GM23338 (cell line): ENCODE measurements around the gene SMARCE1. TPM values are rescaled to one million over a fixed set of nuclear protein-coding genes. Genes with fewer than 3 reads are reported as not detected.

ENCODE experiments used
- ATAC-seq: fragments of 200-7000 bp; cut with Tn5 transposase; 3 replicates; pipeline ENCODE4 v1.9.1; 2020
- DNase-seq: peaks from one replicate; pipeline ENCODE4 v3.0.0-alpha.2; 2015; ENCODE audit warnings: low spot score
- H2AFZ ChIP-seq: fragments of 200-600 bp; sonication (generic); 2 replicates; pipeline ENCODE4 v1.8.0; 2016; ENCODE audit warnings: antibody characterized with exemption, mild to moderate bottlenecking, moderate library complexity
- H3F3A ChIP-seq: fragments of 200-600 bp; sonication (generic); replicated peaks from 2 replicates; pipeline ENCODE4 v1.8.0; 2017; ENCODE audit warnings: antibody characterized with exemption, mixed run types, low read depth
- H3K27ac ChIP-seq: fragments of 200-600 bp; sonication (generic); 2 replicates; pipeline ENCODE4 v1.6.1; 2016; ENCODE audit warnings: low read depth
- H3K27me3 ChIP-seq: fragments of 200-600 bp; sonication (generic); 2 replicates; pipeline ENCODE4 v1.8.0; 2016; ENCODE audit warnings: mild to moderate bottlenecking, mixed run types, moderate library complexity; ENCODE audit not compliant: insufficient read depth
- H3K36me3 ChIP-seq: fragments of 200-600 bp; sonication (generic); 2 replicates; pipeline ENCODE4 v1.8.0; 2016; ENCODE audit warnings: mild to moderate bottlenecking; ENCODE audit not compliant: insufficient read depth
- H3K4me1 ChIP-seq: fragments of 200-600 bp; sonication (generic); 2 replicates; pipeline ENCODE4 v1.8.0; 2016; ENCODE audit warnings: mild to moderate bottlenecking, moderate library complexity; ENCODE audit not compliant: insufficient read depth
- H3K4me2 ChIP-seq: fragments of 200-600 bp; sonication (generic); 2 replicates; pipeline ENCODE4 v1.7.1; 2017; ENCODE audit warnings: mixed run types
- H3K4me3 ChIP-seq: fragments of 200-600 bp; sonication (generic); 2 replicates; pipeline ENCODE4 v1.6.1; 2016; ENCODE audit warnings: mixed run types
- H3K79me2 ChIP-seq: fragments of 200-600 bp; sonication (generic); replicated peaks from 2 replicates; pipeline ENCODE4 v1.8.0; 2017; ENCODE audit warnings: mild to moderate bottlenecking; ENCODE audit not compliant: insufficient read depth
- H3K9me2 ChIP-seq: fragments of 200-600 bp; sonication (generic); 2 replicates; pipeline ENCODE4 v1.8.0; 2017; ENCODE audit not compliant: insufficient read depth
- H4K20me1 ChIP-seq: fragments of 200-600 bp; sonication (generic); replicated peaks from 2 replicates; pipeline ENCODE4 v1.8.0; 2017; ENCODE audit warnings: mild to moderate bottlenecking; ENCODE audit not compliant: insufficient read depth
- H3K27ac Mint-ChIP-seq: 2 replicates; pipeline ENCODE4 v1.8.0; 2020; ENCODE audit warnings: inconsistent platforms, mild to moderate bottlenecking, moderate library complexity, mixed read lengths
- H3K27me3 Mint-ChIP-seq: 3 replicates; pipeline ENCODE4 v1.8.0; 2022; ENCODE audit warnings: low read depth, mild to moderate bottlenecking, moderate library complexity, mixed read lengths, inconsistent platforms; ENCODE audit not compliant: insufficient read depth, poor library complexity
- H3K36me3 Mint-ChIP-seq: 3 replicates; pipeline ENCODE4 v1.8.0; 2021; ENCODE audit warnings: low read depth, mild to moderate bottlenecking, inconsistent platforms, moderate library complexity, mixed read lengths
- H3K4me1 Mint-ChIP-seq: 3 replicates; pipeline ENCODE4 v1.8.0; 2020; ENCODE audit warnings: mild to moderate bottlenecking, inconsistent platforms, mixed read lengths
- H3K4me3 Mint-ChIP-seq: 3 replicates; pipeline ENCODE4 v1.8.0; 2021; ENCODE audit warnings: moderate library complexity, mild to moderate bottlenecking, inconsistent platforms, mixed read lengths
- H3K9me3 Mint-ChIP-seq: 3 replicates; pipeline ENCODE4 v1.8.0; 2020; ENCODE audit warnings: moderate library complexity, mild to moderate bottlenecking, inconsistent platforms, mixed read lengths
- CREB1 ChIP-seq: fragments of 250-450 bp; sonication (Bioruptor Pico); IDR thresholded peaks from 2 replicates; pipeline ENCODE4 v1.5.0; 2020; ENCODE audit warnings: low read depth, mild to moderate bottlenecking, moderate library complexity
- CTCF ChIP-seq, 2 experiments: fragments of 200-600 bp in 1 of 2; sonication (generic) in 1 of 2; conservative IDR thresholded peaks; 2 replicates each; pipeline versions ENCODE4 v1.5.1 to v1.6.1; 2016 to 2017; ENCODE audit warnings: antibody characterized with exemption in 2 of 2, low read depth in 2 of 2, mild to moderate bottlenecking in 2 of 2, moderate library complexity in 1 of 2
- ETS1 ChIP-seq: IDR thresholded peaks from 2 replicates; pipeline ENCODE4 v1.6.1; 2016; ENCODE audit warnings: antibody characterized with exemption
- EZH2 ChIP-seq: fragments of 200-600 bp; sonication (generic); IDR thresholded peaks from one replicate; pipeline ENCODE4 v1.8.0; 2017; ENCODE audit warnings: antibody characterized with exemption, mild to moderate bottlenecking, low read depth; ENCODE audit not compliant: unreplicated experiment
- EZH2phosphoT487 ChIP-seq: fragments of 200-600 bp; sonication (generic); IDR thresholded peaks from one replicate; pipeline ENCODE4 v1.8.1; 2018; ENCODE audit warnings: antibody characterized with exemption; ENCODE audit not compliant: unreplicated experiment
- JUNB ChIP-seq: IDR thresholded peaks from one replicate; pipeline ENCODE4 v1.6.1; 2016; ENCODE audit warnings: antibody characterized with exemption; ENCODE audit not compliant: unreplicated experiment
- NANOG ChIP-seq: IDR thresholded peaks from 2 replicates; pipeline ENCODE4 v1.6.1; 2016; ENCODE audit warnings: antibody characterized with exemption, borderline replicate concordance
- POLR2AphosphoS5 ChIP-seq: IDR thresholded peaks from 2 replicates; pipeline ENCODE4 v1.6.1; 2016; ENCODE audit warnings: antibody characterized with exemption, low read depth
- REST ChIP-seq: IDR thresholded peaks from one replicate; pipeline ENCODE4 v1.6.1; 2018; ENCODE audit warnings: antibody characterized with exemption; ENCODE audit not compliant: unreplicated experiment
- STAT1 ChIP-seq: IDR thresholded peaks from one replicate; pipeline ENCODE4 v1.6.1; 2016; ENCODE audit warnings: antibody characterized with exemption; ENCODE audit not compliant: unreplicated experiment
- ZNF114 ChIP-seq: fragments of 250-450 bp; sonication (Bioruptor Pico); IDR thresholded peaks from 2 replicates; pipeline ENCODE4 v1.5.0; 2020; ENCODE audit warnings: mild to moderate bottlenecking, moderate library complexity
- ZNF331 ChIP-seq: fragments of 250-450 bp; sonication (Bioruptor Pico); IDR thresholded peaks from 2 replicates; pipeline ENCODE4 v1.5.0; 2020; ENCODE audit warnings: low read depth, mild to moderate bottlenecking, moderate library complexity
- ZNF462 ChIP-seq: fragments of 250-450 bp; sonication (Bioruptor Pico); IDR thresholded peaks from 2 replicates; pipeline ENCODE4 v1.5.0; 2020; ENCODE audit warnings: mild to moderate bottlenecking, moderate library complexity
- polyA plus RNA-seq: library from polyadenylated mRNA; unstranded; fragments of >200 nt; fragmentation: Nextera tagmentation; extraction: Ambion mirVana; gene quantifications from 2 replicates; pipeline ENCODE4 v1.2.1, GENCODE V29; 2016
- total RNA-seq: library from RNA; depleted of rRNA; stranded (reverse); fragments of >200 nt; shearing (Covaris generic); gene quantifications from 2 replicates; pipeline ENCODE4 v1.2.3, GENCODE V29; 2014

Gene SMARCE1
- total and polyA plus RNA-seq, 2 experiments from 2014 or later = 101 to 258 TPM

GRCh38 chr17:40694584-40694983 is 47.0 kb upstream of the SMARCE1 start:
- Mint-ChIP-seq H3K4me1 (no peaks in the 10 kb centered on the region; the same call in 2 of the 3 replicates), H3K4me3 (no peak overlapping the region), H3K27ac (no peak overlapping the region), H3K9me3 (no peaks in the 10 kb centered on the region), H3K27me3 (peaks cover 2% of the 10 kb centered on the region), H3K36me3 (no peaks in the 10 kb centered on the region)
- no peak for TF ChIP-seq ZNF114 (CRISPR knock-in tag)
- TF ChIP-seq ZNF331 (CRISPR knock-in tag) = no peak
- no peak for TF ChIP-seq EZH2phosphoT487
- TF ChIP-seq JUNB = no peak
- TF ChIP-seq STAT1 = no peak
- TF ChIP-seq NANOG = no peak
- TF ChIP-seq ZNF462 (CRISPR knock-in tag) = no peak
- TF ChIP-seq CTCF (conservative IDR thresholded peaks at IDR 0.05; ENCODE audit: low read depth in 2 of 2) = no peak
- no peak for TF ChIP-seq ETS1
- TF ChIP-seq REST = no peak
- no peak for TF ChIP-seq POLR2AphosphoS5
- no peak for TF ChIP-seq EZH2
- TF ChIP-seq CREB1 (CRISPR knock-in tag) = no peak
- Histone ChIP-seq H3K4me2 (no peak overlapping the region), H4K20me1 (no peaks in the 10 kb centered on the region), H3K4me3 (no peak overlapping the region), H3F3A (no peaks in the 10 kb centered on the region), H3K9me2 (no peaks in the 10 kb centered on the region), H3K79me2 (no peaks in the 10 kb centered on the region), H3K4me1 (no peaks in the 10 kb centered on the region), H3K27me3 (no peaks in the 10 kb centered on the region), H2AFZ (no peak overlapping the region), H3K27ac (no peak overlapping the region), H3K36me3 (no peaks in the 10 kb centered on the region)
- DNase-seq (peak; percentile 35), ATAC-seq (no peak; the same call in 2 of the 3 replicates)
